ENCODE results near the gene ARSD. TPM values are rescaled to one million over a fixed set of nuclear protein-coding genes. Genes with fewer than 3 reads are reported as not detected.
A peak's percentile ranks its signal among the peaks of the same experiment; 100 is the strongest.

Gene ARSD
- total and polyA plus RNA-seq, 2 of the 13 experiments (the other 11 are each of a cell fraction or from before 2014, with no cell fraction given) = 4.8 to 6.8 TPM

DNA sequence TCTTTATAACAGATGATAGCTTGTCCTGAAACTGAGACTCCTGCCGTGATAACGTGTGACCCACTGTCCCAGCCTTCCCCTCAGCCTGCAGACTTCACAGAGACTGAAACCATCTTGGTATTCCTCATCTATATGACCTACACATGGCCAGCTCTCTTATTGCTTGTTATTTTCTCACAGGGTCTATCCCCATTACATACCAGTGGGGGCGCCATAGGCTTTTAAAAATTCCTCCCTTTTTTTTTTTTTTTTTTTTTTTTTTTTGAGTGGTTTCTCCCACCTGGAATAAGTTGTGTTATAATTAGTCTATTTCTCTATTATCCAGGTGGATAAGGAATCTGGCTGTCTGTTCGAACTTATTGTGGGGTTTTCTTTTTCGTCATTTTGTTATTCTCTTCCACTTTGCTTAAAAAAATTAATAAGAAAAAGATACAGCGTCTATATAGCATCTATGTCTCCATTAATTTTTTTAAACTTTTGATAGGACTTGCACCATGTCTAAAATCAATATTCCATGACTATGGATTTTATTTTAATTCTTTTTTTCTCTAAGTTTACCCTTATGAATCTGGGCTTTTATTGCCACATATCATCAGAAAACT, 53.2 kb downstream of the ARSD start:
- H3K79me2 ChIP-seq (ENCODE audit: insufficient read depth, low read length) = no peaks in the 10 kb centered on the region
- in situ Hi-C loops (cut with HindIII; ENCODE audit: extremely low pct_ligation_motif_present, low pct_unique_long_range_greater_than_20kb) (no loop called here), intact Hi-C loops (cut with micrococcal nuclease; ENCODE audit: unreplicated experiment) (loop anchor here (5.0 kb wide), 1 partner anchor 761 kb away; no protein-coding TSS in a partner anchor)
- no peaks in the 10 kb centered on the region for H4K20me1 ChIP-seq (ENCODE audit: insufficient read depth, low read length)
- FAIRE-seq = peak; percentile 12
- H3K4me1 ChIP-seq (ENCODE audit: insufficient read depth, low read length) = no peaks in the 10 kb centered on the region
- whole genome bisulfite sequencing (ENCODE audit: low lambda C conversion rate) = 70% methylated on average over 6 of the region's 6 CpGs
- H3K36me3 ChIP-seq (replicated peaks in 1 of 2; ENCODE audit: control insufficient read depth in 1 of 2, insufficient read depth in 2 of 2, low read length in 2 of 2) = no peaks in the 10 kb centered on the region
- H2AFZ ChIP-seq (ENCODE audit: low read length) = no peak overlapping the region
- H3K4me2 ChIP-seq (ENCODE audit: low read depth, low read length) = no peak overlapping the region
- H3K9me3 ChIP-seq (ENCODE audit: low read length) = no peaks in the 10 kb centered on the region
- no peak overlapping the region for H3K9ac ChIP-seq (ENCODE audit: insufficient read depth, low read depth, low read length)
- TF ChIP-seq STAG1 (CRISPR knock-in tag; IDR thresholded peaks at IDR 0.05) (peak; percentile 26; the same call in 1 of the 2 replicates), ZNF598 (CRISPR knock-in tag; IDR thresholded peaks at IDR 0.05; ENCODE audit: borderline replicate concordance) (no peak), AGO1 (IDR thresholded peaks at IDR 0.05; ENCODE audit: low read depth, low read length, poor library complexity, severe bottlenecking) (no peak)
- TF ChIP-seq, protein P1, sequence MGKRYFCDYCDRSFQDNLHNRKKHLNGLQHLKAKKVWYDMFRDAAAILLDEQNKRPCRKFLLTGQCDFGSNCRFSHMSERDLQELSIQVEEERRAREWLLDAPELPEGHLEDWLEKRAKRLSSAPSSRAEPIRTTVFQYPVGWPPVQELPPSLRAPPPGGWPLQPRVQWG (CRISPR knock-in tag; IDR thresholded peaks at IDR 0.05; ENCODE audit: borderline replicate concordance, low read depth) = no peak
- TF ChIP-seq, protein P2, sequence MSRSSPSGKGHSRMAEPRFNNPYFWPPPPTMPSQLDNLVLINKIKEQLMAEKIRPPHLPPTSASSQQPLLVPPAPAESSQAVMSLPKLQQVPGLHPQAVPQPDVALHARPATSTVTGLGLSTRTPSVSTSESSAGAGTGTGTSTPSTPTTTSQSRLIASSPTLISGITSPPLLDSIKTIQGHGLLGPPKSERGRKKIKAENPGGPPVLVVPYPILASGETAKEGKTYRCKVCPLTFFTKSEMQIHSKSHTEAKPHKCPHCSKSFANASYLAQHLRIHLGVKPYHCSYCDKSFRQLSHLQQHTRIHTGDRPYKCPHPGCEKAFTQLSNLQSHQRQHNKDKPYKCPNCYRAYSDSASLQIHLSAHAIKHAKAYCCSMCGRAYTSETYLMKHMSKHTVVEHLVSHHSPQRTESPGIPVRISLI (CRISPR knock-in tag; IDR thresholded peaks at IDR 0.05; ENCODE audit: borderline replicate concordance) = 0 out of 2 replicates have a peak, but pooled peaks have one; percentile 31
- TF ChIP-seq, protein P3, sequence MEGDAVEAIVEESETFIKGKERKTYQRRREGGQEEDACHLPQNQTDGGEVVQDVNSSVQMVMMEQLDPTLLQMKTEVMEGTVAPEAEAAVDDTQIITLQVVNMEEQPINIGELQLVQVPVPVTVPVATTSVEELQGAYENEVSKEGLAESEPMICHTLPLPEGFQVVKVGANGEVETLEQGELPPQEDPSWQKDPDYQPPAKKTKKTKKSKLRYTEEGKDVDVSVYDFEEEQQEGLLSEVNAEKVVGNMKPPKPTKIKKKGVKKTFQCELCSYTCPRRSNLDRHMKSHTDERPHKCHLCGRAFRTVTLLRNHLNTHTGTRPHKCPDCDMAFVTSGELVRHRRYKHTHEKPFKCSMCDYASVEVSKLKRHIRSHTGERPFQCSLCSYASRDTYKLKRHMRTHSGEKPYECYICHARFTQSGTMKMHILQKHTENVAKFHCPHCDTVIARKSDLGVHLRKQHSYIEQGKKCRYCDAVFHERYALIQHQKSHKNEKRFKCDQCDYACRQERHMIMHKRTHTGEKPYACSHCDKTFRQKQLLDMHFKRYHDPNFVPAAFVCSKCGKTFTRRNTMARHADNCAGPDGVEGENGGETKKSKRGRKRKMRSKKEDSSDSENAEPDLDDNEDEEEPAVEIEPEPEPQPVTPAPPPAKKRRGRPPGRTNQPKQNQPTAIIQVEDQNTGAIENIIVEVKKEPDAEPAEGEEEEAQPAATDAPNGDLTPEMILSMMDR (CRISPR knock-in tag; IDR thresholded peaks at IDR 0.05) = 0 out of 2 replicates have a peak, but pooled peaks have one; percentile 17
- H3K4me3 ChIP-seq (replicated peaks in 1 of 3; ENCODE audit: insufficient read depth in 1 of 3, low read depth in 2 of 3, low read length in 3 of 3) = no peak overlapping the region
- no peak overlapping the region for H3K27ac ChIP-seq (ENCODE audit: extremely low read length, insufficient read depth, low read length)
- DNase-seq (ENCODE audit: low spot score) = peak; percentile 18
- POLR2A ChIA-PET = no interaction called here
- ATAC-seq = peak; percentile 73
- CTCF ChIA-PET (ENCODE audit: low intra/inter-chr PET ratio, low total read pairs) = interaction anchor here (1.2 kb wide), 2 partner anchors 159 to 762 kb away, joined by 3 to 8 read pairs; no protein-coding TSS in a partner anchor
- no peaks in the 10 kb centered on the region for H3K27me3 ChIP-seq (ENCODE audit: control insufficient read depth in 1 of 2, insufficient read depth in 2 of 2, low read length in 2 of 2)
- no TSS peak for BruUV-seq (replicated peaks)
